NCI-H345 treated with DMSO at 0.1 percent for 48 hours (cell line): ENCODE measurements around the gene PTPRJ.
"Not testable (repeated sequence)": the region's sequence is repeated elsewhere in the genome, so short reads cannot be mapped to it uniquely, and the experiment has no call there.

Experiments
- DNase-seq: peaks from one replicate; lab custom pipeline; 2025; ENCODE audit not compliant: unreplicated experiment; lab: John Stamatoyannopoulos, UW

Gene PTPRJ

GRCh38 chr11:48190906-48191654, 210.7 kb downstream of the PTPRJ start:
- not testable (repeated sequence) for DNase-seq

GRCh38 chr11:48193876-48194275, 213.5 kb downstream of the PTPRJ start:
- no peak for DNase-seq

GRCh38 chr11:48207881-48208280, 227.5 kb downstream of the PTPRJ start:
- no peak for DNase-seq

GRCh38 chr11:48210052-48210451, 229.7 kb downstream of the PTPRJ start:
- DNase-seq, result no peak

- DNase-seq, result no peak
These were observed 236.2 kb downstream of the PTPRJ start, which contains the start of gene OR4B1 for GRCh38 chr11:48216510-48216909. TSS of gene OR4B1 (plus strand) at chr11:48216810. CDS start at chr11:48216810, 0 bp downstream.
